PC-3 (cell line): ENCODE data around the gene MAML3.

Source experiments
- EZH2phosphoT487 ChIP-seq: fragments of 300-600 bp; sonication (generic); IDR thresholded peaks from 2 replicates; pipeline ENCODE4 v1.6.1; 2018; ENCODE audit warnings: mild to moderate bottlenecking, antibody characterized with exemption, low read length, borderline replicate concordance
- TF ChIP-seq, protein P1 (sequence below): fragments of 300-600 bp; sonication (generic); conservative IDR thresholded peaks from 2 replicates; pipeline ENCODE4 v1.5.1; 2017; ENCODE audit warnings: antibody characterized with exemption, low read depth, mild to moderate bottlenecking, low read length

DNA sequence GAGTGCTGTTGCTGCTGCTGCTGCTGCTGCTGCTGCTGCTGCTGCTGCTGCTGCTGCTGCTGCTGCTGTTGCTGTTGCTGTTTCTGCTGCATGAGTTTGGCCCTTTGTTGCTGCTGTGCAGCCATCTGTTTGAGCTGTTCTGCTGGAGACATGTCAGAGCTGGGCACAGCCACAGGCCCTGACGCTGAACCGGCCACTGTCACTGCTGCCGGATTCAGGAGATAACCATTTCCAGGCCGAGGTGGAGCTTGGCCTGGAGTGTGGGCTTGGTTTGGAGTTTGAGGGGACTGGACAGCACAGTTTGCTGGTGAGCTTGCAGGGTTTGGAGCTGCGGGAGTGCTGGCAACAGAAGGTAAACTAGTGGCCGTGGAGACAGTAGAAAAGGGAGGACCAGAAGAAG, 264.1 kb downstream of the MAML3 start:
- TF ChIP-seq, protein P1, sequence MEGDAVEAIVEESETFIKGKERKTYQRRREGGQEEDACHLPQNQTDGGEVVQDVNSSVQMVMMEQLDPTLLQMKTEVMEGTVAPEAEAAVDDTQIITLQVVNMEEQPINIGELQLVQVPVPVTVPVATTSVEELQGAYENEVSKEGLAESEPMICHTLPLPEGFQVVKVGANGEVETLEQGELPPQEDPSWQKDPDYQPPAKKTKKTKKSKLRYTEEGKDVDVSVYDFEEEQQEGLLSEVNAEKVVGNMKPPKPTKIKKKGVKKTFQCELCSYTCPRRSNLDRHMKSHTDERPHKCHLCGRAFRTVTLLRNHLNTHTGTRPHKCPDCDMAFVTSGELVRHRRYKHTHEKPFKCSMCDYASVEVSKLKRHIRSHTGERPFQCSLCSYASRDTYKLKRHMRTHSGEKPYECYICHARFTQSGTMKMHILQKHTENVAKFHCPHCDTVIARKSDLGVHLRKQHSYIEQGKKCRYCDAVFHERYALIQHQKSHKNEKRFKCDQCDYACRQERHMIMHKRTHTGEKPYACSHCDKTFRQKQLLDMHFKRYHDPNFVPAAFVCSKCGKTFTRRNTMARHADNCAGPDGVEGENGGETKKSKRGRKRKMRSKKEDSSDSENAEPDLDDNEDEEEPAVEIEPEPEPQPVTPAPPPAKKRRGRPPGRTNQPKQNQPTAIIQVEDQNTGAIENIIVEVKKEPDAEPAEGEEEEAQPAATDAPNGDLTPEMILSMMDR: no peak
- TF ChIP-seq EZH2phosphoT487: no peak
